SK-N-SH (cell line): ENCODE measurements around the gene SUSD3.
A peak's percentile ranks its signal among the peaks of the same experiment; 100 is the strongest.

Experiments
- EP300 ChIP-seq, 2 experiments: IDR thresholded peaks; 2 replicates each; pipeline versions ENCODE4 v1.4.0 to v1.6.1; 2012; ENCODE audit warnings: borderline replicate concordance in 1 of 2, low read depth in 1 of 2, low read length in 1 of 2
- FOXM1 ChIP-seq: IDR thresholded peaks from 2 replicates; pipeline ENCODE4 v1.4.0; 2012; ENCODE audit warnings: low read depth, mild to moderate bottlenecking
- POLR2AphosphoS5 ChIP-seq: IDR thresholded peaks from 2 replicates; pipeline ENCODE4 v1.6.1; 2012; ENCODE audit warnings: low read depth, low read length
- SIN3A ChIP-seq: IDR thresholded peaks from 2 replicates; pipeline ENCODE4 v1.6.1; 2012; ENCODE audit warnings: low read depth, mild to moderate bottlenecking, low read length, moderate library complexity, borderline replicate concordance
- TAF1 ChIP-seq: IDR thresholded peaks from 2 replicates; pipeline ENCODE4 v1.6.1; 2012; ENCODE audit warnings: low read depth, mild to moderate bottlenecking, low read length, moderate library complexity, borderline replicate concordance
- YY1 ChIP-seq: IDR thresholded peaks from 2 replicates; pipeline ENCODE4 v1.4.0; 2012; ENCODE audit warnings: low read depth, mild to moderate bottlenecking
- TF ChIP-seq, protein P1 (sequence below): fragments of 200-600 bp; sonication (generic); IDR thresholded peaks from 2 replicates; pipeline ENCODE4 v1.6.1; 2017; ENCODE audit warnings: antibody characterized with exemption, mild to moderate bottlenecking, moderate library complexity
- TF ChIP-seq, protein P2 (sequence below): IDR thresholded peaks from 2 replicates; pipeline ENCODE4 v1.4.0; 2012; ENCODE audit warnings: low read depth, borderline replicate concordance
- TF ChIP-seq, protein P3 (sequence below): IDR thresholded peaks from 2 replicates; pipeline ENCODE4 v1.4.0; 2012; ENCODE audit warnings: low read depth
- TF ChIP-seq, protein P4 (sequence below): IDR thresholded peaks from 2 replicates; pipeline ENCODE4 v1.4.0; 2012; ENCODE audit warnings: low read depth, borderline replicate concordance

DNA sequence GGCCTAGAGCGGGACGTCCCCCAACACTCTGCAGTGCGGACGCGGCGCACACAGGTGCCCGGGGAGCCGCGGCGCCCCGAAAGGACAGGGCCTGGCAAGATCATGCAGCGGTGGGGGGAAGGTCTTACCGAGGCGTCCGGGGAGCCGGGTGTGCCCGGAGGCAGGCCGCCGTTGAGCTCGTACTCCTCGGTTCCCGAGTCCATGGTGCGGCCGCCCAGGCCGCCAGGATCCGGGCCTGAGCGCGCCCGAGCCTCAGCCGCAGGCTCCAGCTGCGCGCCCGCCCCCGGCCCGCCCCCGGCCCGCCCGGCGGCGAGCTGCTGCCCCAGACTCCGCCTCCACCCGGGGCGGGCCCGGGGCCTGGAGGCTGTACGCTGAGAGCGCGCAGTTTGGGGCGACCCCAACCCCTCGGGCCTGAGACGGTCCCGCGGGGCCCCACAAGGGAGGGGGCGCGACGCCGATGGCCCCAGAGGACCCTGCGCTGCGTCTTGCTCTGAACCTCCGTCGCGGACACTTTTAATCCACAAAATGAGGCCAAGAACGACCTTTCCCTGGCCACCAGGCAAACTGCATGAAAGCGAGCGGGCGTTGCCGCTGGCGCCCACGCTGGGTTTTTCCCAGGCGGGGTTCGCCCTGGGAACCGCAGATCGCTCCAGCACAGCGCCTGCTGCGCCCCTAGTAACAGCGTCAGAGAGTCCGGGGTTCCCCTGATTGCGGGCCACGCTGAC, 75.7 kb downstream of the SUSD3 start, which contains the start of gene NINJ1:
- TF ChIP-seq, protein P1, sequence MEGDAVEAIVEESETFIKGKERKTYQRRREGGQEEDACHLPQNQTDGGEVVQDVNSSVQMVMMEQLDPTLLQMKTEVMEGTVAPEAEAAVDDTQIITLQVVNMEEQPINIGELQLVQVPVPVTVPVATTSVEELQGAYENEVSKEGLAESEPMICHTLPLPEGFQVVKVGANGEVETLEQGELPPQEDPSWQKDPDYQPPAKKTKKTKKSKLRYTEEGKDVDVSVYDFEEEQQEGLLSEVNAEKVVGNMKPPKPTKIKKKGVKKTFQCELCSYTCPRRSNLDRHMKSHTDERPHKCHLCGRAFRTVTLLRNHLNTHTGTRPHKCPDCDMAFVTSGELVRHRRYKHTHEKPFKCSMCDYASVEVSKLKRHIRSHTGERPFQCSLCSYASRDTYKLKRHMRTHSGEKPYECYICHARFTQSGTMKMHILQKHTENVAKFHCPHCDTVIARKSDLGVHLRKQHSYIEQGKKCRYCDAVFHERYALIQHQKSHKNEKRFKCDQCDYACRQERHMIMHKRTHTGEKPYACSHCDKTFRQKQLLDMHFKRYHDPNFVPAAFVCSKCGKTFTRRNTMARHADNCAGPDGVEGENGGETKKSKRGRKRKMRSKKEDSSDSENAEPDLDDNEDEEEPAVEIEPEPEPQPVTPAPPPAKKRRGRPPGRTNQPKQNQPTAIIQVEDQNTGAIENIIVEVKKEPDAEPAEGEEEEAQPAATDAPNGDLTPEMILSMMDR = 0 out of 2 replicates have a peak, but pooled peaks have one; percentile 6
- TF ChIP-seq, protein P2, sequence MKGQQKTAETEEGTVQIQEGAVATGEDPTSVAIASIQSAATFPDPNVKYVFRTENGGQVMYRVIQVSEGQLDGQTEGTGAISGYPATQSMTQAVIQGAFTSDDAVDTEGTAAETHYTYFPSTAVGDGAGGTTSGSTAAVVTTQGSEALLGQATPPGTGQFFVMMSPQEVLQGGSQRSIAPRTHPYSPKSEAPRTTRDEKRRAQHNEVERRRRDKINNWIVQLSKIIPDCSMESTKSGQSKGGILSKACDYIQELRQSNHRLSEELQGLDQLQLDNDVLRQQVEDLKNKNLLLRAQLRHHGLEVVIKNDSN = no peak
- TF ChIP-seq TAF1 = no peak
- TF ChIP-seq POLR2AphosphoS5 = peak; percentile 58; the same call in 1 of the 2 replicates
- TF ChIP-seq SIN3A = no peak
- TF ChIP-seq EP300 (IDR thresholded peaks at IDR 0.05; ENCODE audit: borderline replicate concordance in 1 of 2, low read depth in 1 of 2, low read length in 1 of 2) = no peak
- TF ChIP-seq, protein P3, sequence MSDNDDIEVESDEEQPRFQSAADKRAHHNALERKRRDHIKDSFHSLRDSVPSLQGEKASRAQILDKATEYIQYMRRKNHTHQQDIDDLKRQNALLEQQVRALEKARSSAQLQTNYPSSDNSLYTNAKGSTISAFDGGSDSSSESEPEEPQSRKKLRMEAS = no peak; the same call in 1 of the 2 replicates
- TF ChIP-seq, protein P4, sequence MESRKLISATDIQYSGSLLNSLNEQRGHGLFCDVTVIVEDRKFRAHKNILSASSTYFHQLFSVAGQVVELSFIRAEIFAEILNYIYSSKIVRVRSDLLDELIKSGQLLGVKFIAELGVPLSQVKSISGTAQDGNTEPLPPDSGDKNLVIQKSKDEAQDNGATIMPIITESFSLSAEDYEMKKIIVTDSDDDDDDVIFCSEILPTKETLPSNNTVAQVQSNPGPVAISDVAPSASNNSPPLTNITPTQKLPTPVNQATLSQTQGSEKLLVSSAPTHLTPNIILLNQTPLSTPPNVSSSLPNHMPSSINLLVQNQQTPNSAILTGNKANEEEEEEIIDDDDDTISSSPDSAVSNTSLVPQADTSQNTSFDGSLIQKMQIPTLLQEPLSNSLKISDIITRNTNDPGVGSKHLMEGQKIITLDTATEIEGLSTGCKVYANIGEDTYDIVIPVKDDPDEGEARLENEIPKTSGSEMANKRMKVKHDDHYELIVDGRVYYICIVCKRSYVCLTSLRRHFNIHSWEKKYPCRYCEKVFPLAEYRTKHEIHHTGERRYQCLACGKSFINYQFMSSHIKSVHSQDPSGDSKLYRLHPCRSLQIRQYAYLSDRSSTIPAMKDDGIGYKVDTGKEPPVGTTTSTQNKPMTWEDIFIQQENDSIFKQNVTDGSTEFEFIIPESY = no peak
- no peak for TF ChIP-seq YY1
- TF ChIP-seq FOXM1 = no peak
